ENCODE data around the gene GSS.
A peak's percentile ranks its signal among the peaks of the same experiment; 100 is the strongest.
"Not testable (repeated sequence)": the region's sequence is repeated elsewhere in the genome, so short reads cannot be mapped to it uniquely, and the experiment has no call there.

The GSS gene

DNA sequence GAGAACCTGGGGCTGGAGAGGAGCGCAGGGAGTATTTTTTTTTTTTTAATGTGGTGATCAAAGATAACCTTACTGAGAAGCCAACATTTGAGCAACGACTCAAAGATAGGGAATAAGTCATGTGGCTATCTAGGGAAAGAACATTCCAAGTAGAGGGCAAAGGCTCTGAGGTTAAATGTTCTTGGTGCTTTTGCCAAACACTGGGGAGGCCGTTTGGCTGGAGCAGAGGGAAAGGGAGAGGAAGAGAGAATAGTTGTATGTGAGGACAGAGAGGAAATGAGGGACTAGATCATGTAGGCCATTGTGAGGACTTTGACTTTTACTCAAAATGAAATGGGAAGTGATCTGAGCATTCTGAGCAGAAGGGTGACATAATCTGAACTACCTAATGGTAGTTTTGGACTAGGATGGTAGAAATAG lies 51.4 kb downstream of the GSS start:
- DNase-seq, result no peak

DNA sequence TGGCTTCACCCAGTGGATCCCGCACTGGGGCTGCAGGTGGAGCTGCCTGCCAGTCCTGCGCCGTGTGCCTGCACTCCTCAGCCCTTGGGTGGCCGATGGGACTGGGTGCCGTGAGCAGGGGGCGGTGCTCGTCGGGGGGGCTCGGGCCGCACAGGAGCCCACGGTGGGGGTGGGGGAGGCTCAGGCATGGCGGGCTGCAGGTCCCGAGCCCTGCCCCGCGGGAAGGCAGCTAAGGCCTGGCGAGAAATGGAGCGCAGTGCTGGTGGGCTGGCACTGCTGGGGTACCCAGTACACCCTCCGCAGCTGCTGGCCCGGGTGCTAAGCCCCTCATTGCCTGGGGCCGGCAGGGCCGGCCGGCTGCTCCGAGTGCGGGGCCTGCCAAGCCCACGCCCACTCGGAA lies 56.9 kb downstream of the GSS start:
- not testable (repeated sequence) for DNase-seq

DNA sequence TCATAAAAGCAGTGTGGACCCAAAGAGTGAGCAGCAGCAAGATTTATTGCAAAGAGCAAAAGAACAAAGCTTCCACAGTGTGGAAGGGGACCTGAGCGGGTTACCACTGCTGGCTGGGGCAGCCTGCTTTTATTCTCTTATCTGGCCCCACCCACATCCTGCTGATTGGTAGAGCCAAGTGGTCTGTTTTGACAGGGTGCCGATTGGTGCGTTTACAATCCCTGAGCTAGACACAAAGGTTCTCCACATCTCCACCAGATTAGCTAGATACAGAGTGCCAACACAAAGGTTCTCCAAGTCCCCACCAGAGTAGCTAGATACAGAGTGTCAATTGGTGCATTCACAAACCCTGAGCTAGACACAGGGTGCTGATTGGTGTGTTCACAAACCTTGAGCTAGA lies 57.5 kb downstream of the GSS start:
- not testable (repeated sequence) for DNase-seq

DNA sequence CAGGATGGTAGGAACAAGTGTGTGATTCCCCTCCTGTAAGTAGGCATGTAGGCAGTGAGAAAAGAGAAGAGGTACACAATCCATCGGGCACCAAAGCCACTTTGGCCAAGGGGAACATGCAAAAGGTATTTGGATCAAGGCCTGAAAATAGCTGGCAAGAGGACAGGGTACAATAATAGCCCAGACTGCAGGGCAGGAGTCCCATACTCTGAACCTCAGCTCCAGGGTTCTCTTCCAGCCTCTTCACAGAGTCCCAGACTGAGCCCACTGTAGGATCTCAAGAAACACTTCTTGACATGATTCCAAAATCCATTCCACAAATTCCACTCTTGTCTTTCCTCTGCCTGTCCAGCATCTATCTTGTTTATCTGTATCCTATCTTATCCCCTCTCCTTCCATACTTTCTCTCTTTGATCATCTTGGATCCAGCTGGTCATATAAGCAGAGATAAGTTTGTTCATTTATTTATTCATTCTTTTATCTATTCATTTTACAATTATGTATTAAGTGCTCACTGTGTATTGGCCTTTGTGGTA lies 59.5 kb downstream of the GSS start:
- peak in 1 of 14 donors; percentile 51 for DNase-seq

DNA sequence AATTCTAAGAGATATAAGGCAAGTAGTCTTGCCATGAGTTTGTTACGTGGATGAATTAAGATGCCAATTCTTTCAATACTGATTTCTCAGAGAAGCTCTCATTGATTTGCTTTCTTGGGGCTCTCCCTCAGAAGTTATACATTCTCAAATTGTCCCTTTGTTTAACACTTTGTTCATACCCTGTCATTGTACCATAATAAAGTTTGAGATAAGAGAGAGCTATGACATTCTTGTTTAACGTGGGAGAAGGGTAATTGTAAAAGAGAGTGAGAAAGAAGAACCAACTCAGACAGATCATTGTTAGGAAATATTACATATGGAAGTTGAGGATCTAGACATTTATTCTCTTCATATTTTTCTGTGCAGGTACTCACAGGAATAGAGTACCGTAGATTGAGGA lies 60.1 kb downstream of the GSS start:
- no peak for DNase-seq

DNA sequence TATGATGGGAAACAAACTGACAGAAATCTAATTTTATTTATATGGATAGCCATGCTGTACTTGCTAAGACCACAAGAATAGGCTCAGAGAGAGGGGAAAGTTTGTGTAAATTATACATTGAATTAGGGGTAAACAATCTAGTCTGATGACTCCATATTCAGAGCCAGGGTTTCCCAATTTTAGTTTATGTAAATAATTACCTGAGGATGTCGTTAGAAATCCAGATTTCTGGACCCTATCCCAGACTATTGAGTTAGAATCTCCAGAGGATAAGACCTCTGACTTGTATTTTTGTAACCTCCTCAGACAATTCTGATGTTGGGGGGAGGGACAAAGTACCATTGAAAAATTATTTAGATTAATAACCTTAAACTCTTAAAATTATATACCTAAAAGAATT lies 60.9 kb downstream of the GSS start:
- DNase-seq, result no peak

DNA sequence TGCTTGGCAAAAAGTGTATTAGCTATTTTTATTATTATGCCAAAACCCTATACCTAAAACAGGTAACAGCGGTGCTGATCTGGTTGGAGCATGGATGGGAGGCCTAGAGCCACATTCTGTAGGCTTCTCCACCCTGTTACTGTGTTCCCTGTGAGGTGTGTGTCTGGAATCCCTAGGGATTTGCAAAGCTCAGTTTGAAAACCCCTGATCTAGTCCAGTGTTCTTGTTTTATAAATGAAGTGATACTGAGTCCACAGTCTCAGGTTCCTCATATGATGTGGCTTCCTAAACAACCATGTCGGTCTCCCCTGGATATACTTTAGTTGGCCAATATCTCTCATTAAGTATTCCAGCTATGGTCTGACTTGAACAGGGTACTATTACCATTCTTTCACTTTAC lies 62.9 kb downstream of the GSS start:
- no peak for DNase-seq

DNA sequence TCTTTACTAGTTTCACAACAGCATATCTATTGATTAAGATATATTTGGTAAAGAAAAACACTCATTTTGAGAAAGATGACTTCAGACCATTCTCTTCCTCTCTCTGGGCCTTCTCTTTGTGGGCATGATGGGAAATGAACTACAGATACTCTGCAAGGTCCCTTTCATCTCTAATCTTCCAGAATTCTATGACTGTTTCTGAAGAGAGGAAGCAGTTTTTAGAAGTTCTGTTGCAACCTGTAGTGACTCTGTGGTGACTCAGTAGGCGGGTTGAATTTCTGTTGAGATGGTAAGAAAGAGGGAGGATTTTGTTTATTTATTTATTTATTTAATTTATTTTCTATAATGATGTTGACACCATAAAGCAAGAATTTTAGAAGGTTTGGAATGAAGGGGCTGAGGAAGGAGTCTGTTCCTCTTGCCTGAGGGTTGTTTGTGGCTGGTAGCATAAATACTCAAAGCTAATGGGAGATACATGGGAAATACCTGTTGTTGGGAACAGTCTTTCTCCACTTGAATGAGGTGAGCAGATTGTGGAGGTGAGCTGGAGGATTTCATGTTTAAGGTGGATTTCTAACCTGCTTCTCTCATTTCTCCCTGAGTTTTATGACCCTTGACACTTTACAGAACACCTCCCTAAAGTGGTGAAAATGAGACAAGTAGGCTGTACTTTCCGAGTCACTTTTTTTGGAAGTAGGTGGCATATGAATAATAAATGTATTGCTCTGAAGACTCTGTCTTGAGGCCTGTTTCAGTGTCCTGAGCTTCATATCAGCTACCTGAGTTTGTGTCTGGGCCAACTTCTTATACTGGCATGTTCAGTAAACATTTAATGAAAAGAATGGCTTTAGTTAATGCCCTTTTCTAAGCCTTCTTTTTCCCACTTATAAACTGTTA lies 64.2 kb downstream of the GSS start:
- no peak for DNase-seq

DNA sequence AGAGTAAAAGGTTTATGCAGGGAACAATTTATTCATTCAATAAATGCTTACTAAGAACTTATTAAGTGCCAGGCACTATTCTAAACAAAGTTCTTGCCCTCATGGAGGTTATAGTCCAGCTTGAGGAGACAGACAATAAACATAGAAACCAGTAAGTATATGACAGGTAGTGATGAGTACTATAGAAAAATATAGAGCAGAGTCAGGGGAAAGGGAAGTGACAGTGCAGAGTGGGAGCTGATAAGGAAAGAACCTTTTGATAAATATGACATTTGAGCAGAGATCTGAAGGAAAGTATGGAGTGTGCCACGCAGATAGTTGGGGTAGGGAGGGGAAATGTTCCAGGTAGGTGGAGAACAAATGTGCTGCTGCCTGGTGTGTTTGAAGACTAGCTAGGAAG lies 67.1 kb downstream of the GSS start:
- DNase-seq, result no peak

DNA sequence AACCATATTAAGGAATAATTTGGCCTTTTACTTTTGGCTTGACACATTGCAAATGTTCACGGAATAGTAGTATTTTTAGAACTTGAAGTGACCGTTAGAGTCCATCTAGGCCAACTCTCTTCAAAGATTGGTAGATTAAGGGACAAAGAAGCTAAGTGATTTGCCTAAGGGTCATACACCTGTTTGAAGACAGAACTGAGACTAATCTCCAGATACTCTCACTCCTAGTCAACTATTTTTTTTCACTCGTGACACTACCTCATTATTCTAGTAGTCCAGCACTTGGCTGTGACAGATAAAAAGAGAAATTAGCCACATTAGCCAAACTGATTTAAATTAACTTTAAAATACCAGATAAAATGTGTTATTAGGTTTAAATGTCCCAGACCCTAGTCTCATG lies 68.6 kb downstream of the GSS start:
- no peak for DNase-seq

DNA sequence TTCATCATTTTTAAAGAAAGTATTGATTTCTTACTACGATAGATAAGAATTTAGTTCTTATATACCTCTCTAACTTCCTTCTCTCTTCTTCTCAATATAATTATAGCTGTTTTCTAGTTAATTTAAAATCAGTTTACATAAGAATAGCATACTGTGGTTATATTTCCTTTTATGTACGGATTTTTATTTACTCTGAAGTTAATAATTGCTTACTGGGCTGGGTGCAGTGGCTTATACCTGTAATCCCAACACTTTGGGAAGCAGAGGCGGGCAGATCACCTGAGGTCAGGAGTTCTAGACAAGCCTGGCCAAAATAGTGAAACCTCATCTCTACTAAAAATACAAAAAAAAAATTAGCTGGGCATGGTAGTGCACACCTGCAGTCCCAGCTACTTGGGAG lies 69.5 kb downstream of the GSS start:
- DNase-seq, result no peak

DNA sequence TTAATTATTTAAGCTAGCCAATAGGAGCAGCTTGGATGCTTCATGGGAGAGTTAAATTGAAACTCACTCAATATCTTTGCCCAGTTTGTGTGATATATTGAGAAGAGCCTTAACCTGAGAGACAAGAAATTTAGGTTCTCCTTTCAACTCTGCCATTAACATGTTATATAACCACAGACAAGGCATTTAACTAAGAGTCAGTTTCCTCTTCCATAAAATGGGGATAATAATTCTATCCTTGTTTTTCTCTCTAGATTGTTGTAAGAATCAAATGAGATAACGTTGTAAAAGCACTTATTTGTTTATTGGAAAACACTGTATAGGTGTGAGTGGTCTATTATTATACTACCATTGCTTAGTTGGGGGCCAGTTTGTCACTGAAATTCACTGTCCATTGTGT lies 71.3 kb downstream of the GSS start:
- no peak for DNase-seq

DNA sequence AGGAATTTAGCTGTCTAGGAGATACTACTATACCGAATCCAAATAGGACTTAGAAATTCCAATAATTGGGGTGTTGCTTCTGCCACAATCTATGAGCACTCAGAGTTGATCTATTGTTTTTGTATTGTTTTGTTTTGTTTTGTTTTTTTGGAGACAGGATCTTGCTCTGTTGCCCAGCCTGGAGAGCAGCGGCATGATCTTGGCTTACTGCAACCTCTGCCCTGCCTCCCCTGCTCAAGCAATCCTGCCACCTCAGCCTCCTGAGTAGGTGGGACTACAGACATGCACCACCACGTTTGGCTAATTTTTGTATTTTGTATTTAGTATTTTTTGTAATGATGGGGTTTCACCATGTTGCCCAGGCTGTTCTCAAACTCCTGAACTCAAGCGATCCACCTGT lies 71.8 kb downstream of the GSS start:
- DNase-seq, result no peak

DNA sequence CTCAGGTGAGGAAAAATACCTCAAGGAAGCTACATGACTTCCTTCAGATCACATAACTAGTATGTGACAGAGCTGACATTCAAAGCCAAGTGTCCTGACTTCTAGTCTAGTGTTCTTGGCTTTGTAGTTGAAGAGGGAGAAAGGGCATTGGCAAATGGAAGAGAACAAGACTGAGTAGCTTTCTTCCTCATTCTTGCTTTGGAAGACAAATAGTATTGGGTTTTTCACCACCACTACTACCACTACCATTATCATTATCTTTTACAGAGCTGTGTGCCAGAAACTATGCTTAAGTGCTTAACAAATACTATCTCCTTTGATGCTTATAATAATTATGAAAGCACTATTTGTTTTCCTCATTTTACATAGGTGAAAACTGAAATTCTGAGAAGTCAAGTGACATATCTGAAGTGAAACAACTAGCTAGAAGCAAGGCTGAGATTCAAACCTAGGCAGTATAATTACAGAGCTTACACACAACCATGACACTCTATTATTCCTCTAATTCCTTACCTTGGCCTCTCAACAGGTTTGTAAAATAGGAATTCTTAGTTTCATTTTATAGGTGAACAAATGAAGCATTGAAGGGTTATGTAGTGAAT lies 72.4 kb downstream of the GSS start:
- no peak for DNase-seq

DNA sequence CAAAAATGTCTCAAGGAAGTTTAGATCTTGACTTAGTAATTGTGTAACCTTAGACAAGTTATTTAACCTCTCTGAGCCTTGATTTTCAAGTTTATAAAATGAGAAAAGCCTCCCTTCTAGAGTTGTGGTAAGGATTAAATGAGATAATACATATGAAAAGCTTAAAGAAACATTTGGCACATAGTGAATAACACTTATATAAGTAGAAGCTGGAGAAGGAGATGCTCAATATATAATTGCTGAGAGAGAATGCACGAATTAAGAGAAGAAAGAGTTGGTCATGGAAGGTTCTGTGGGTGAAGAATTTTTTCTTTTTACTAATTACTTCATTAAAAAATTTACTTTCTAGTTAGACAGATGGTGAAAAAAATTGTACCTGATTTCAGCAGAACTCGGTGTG lies 73.9 kb downstream of the GSS start:
- DNase-seq, result no peak

DNA sequence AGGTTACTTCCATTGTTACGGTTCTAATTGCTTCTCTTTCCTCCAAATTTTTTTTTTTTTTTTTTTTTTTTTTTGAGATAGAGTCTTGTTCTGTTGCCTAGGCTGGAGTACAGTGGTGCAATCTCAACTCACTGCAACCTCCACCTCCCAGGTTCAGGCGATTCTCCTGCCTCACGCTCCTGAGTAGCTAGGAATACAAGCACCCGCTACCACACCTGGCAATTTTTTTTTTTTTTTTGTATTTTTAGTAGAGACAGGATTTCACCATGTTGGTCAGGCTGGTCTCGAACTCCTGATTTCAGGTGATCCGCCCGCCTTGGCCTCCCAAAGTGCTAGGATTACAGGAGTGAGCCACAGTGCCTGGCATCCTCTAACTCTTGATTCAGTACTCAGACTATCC lies 74.6 kb downstream of the GSS start:
- not testable (repeated sequence) for DNase-seq

DNA sequence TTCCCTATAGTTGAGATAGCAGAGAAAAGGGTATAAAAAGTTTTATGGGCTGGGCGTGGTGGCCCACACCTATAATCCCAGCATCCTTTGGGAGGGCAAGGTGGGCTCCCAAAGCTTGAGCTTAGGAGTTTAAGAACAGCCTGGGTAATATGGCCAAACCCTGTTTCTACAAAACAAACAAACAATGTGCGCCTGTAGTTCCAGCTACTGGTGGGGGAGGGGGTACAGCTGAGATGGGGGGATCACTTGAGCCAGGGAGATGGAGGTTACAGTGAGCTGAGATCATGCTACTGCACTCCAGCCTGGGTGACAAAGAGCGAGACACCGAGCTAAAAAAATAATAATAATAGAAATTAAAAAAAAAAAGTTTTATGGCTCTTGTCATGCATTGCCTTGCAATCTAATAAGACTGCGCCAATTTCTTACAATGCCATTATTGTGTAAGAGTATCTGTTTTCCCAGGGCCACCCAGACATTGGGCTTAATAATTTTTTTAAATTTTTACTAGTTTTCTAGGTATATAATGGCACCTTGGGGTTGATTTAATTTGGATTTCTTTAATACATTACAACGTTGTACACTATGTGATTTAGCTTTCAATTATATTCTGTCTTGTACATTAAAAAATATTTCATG lies 75.3 kb downstream of the GSS start:
- DNase-seq, result peak in 4 of 14 donors; percentile 16 to 26 (median 20)
